K562 (cell line): Measurements from ENCODE around the gene IL27RA. TPM values are rescaled to one million over a fixed set of nuclear protein-coding genes. Genes with fewer than 3 reads are reported as not detected.

ENCODE experiments used
- CBX2 ChIP-seq: fragments of 200-600 bp; sonication (generic); IDR thresholded peaks from one replicate; pipeline ENCODE4 v1.6.1; 2012; ENCODE audit warnings: mild to moderate bottlenecking, low read length, inconsistent platforms; ENCODE audit not compliant: insufficient read depth, poor library complexity, severe bottlenecking
- EP300 ChIP-seq: IDR thresholded peaks from 2 replicates; pipeline ENCODE4 v1.6.1; 2012; ENCODE audit warnings: low read length, improper control_type of control experiment
- FOXP1 ChIP-seq: sonication (generic); formaldehyde crosslinking; IDR thresholded peaks from 2 replicates; pipeline ENCODE4 v1.8.0; 2022; ENCODE audit warnings: mild to moderate bottlenecking, missing genetic modification reagents
- HOXB6 ChIP-seq: fragments of 250-450 bp; sonication (Bioruptor Pico); IDR thresholded peaks from 2 replicates; pipeline ENCODE4 v1.5.1; 2022; ENCODE audit warnings: mild to moderate bottlenecking, borderline replicate concordance
- ILK ChIP-seq: fragments of 450-650 bp; IDR thresholded peaks from 2 replicates; pipeline ENCODE4 v1.6.1; 2016; ENCODE audit warnings: missing genetic modification characterization, low read depth, mild to moderate bottlenecking, missing compliant biosample characterization, moderate library complexity, borderline replicate concordance
- IRF1 ChIP-seq: sonication (generic); formaldehyde crosslinking; IDR thresholded peaks from 2 replicates; pipeline ENCODE4 v1.8.0; 2022; ENCODE audit warnings: missing genetic modification reagents, mild to moderate bottlenecking, borderline replicate concordance
- KLF10 ChIP-seq: fragments of 250-450 bp; sonication (Bioruptor Pico); IDR thresholded peaks from 2 replicates; pipeline ENCODE4 v1.6.1; 2021; ENCODE audit warnings: matching md5 sums
- MAZ ChIP-seq, 2 experiments: fragments of 450-650 bp in 1 of 2; sonication (generic) in 1 of 2; formaldehyde crosslinking; IDR thresholded peaks in 1 of 2; conservative IDR thresholded peaks in 1 of 2; 2 replicates each; pipeline versions ENCODE4 v1.4.0 to v1.5.0; 2020; ENCODE audit warnings: mild to moderate bottlenecking in 1 of 2, missing genetic modification reagents in 1 of 2
- MYC ChIP-seq, 2 experiments: fragments of 250-450 bp in 1 of 2; sonication (Bioruptor Pico) in 1 of 2; IDR thresholded peaks; 2 replicates each; pipeline versions ENCODE4 v1.5.1 to v1.6.1; 2012 to 2021; ENCODE audit warnings: low read depth in 2 of 2, borderline replicate concordance in 1 of 2, improper control_type of control experiment in 1 of 2, low read length in 1 of 2, mild to moderate bottlenecking in 1 of 2, moderate library complexity in 1 of 2
- RBM25 ChIP-seq: fragments of 200-400 bp; formaldehyde crosslinking; IDR thresholded peaks from 2 replicates; pipeline ENCODE4 v1.6.1; 2018; ENCODE audit warnings: low read length, low read depth, moderate library complexity; ENCODE audit not compliant: severe bottlenecking
- SP2 ChIP-seq: IDR thresholded peaks from 2 replicates; pipeline ENCODE4 v1.6.1; 2011; ENCODE audit warnings: mild to moderate bottlenecking, low read depth, low read length, moderate library complexity; ENCODE audit not compliant: poor library complexity, severe bottlenecking; ENCODE audit errors: extremely low read depth
- SREBF2 ChIP-seq: sonication (generic); formaldehyde crosslinking; IDR thresholded peaks from 2 replicates; pipeline ENCODE4 v1.4.0; 2020; ENCODE audit warnings: mild to moderate bottlenecking, missing genetic modification reagents
- STAG1 ChIP-seq: sonication (generic); formaldehyde crosslinking; IDR thresholded peaks from 2 replicates; pipeline ENCODE4 v1.5.0; 2020; ENCODE audit warnings: missing genetic modification reagents, borderline replicate concordance
- STAT5A ChIP-seq: IDR thresholded peaks from 2 replicates; pipeline ENCODE4 v1.6.1; 2012; ENCODE audit warnings: low read length, inconsistent platforms, borderline replicate concordance
- TGIF2 ChIP-seq: sonication (generic); formaldehyde crosslinking; IDR thresholded peaks from 2 replicates; pipeline ENCODE4 v1.8.1; 2022; ENCODE audit warnings: mild to moderate bottlenecking, missing genetic modification reagents, moderate library complexity
- WHSC1 ChIP-seq: IDR thresholded peaks from one replicate; pipeline ENCODE4 v1.6.1; 2012; ENCODE audit warnings: low read length, control low read depth, inconsistent platforms
- ZNF140 ChIP-seq: fragments of 250-450 bp; sonication (Bioruptor Pico); IDR thresholded peaks from 2 replicates; pipeline ENCODE4 v1.8.0; 2021; ENCODE audit warnings: moderate library complexity, mild to moderate bottlenecking, inconsistent platforms
- ZNF695 ChIP-seq: fragments of 450-650 bp; formaldehyde crosslinking; IDR thresholded peaks from 2 replicates; pipeline ENCODE4 v1.4.0; 2020; ENCODE audit warnings: mild to moderate bottlenecking, moderate library complexity
- polyA plus RNA-seq, 8 experiments: library from polyadenylated mRNA; depleted of rRNA in 4 of 8; stranded (reverse) in 5 of 8; unstranded in 3 of 8; fragments of >200 nt; fragmentation: Nextera tagmentation in 2 of 8; fragmentation: Illumina TruSeq in 1 of 8; extraction: Ambion mirVana in 2 of 8; extraction: Trizol in 1 of 8; gene quantifications; 2 replicates each; pipeline versions ENCODE4 v1.2.1 to v1.2.3, GENCODE V29; 2011 to 2014; ENCODE audit warnings: inconsistent platforms in 1 of 8, missing spikeins in 1 of 8
- total RNA-seq, 7 experiments: library from RNA; depleted of rRNA in 6 of 7; stranded (reverse); fragments of >200 nt in 6 of 7; fragmentation: Illumina TruSeq in 2 of 7; extraction: Trizol in 2 of 7; gene quantifications; 2 replicates each; pipeline versions ENCODE4 v1.2.1 to v1.2.3, GENCODE V29; 2011 to 2021; ENCODE audit warnings: low replicate concordance in 1 of 7
- TF ChIP-seq, protein P1 (sequence below): fragments of 250-450 bp; sonication (Bioruptor Pico); IDR thresholded peaks from 2 replicates; pipeline ENCODE4 v1.5.1; 2021; ENCODE audit warnings: mild to moderate bottlenecking
- TF ChIP-seq, protein P2 (sequence below): sonication (generic); formaldehyde crosslinking; IDR thresholded peaks from 2 replicates; pipeline ENCODE4 v1.8.0; 2023; ENCODE audit warnings: mild to moderate bottlenecking, missing genetic modification reagents
- TF ChIP-seq, protein P3 (sequence below): fragments of 200-400 bp; formaldehyde crosslinking; IDR thresholded peaks from 2 replicates; pipeline ENCODE4 v1.6.1; 2017; ENCODE audit warnings: mild to moderate bottlenecking, low read depth, low read length, moderate library complexity

Gene IL27RA
- total and polyA plus RNA-seq, 9 of the 15 experiments (the other 6 are each of a cell fraction or from before 2014, with no cell fraction given), result 1.9 to 15.9 (median 12.0) TPM

- TF ChIP-seq EP300, result no peak
- TF ChIP-seq ZNF140 (CRISPR knock-in tag), result no peak
- TF ChIP-seq, protein P1, sequence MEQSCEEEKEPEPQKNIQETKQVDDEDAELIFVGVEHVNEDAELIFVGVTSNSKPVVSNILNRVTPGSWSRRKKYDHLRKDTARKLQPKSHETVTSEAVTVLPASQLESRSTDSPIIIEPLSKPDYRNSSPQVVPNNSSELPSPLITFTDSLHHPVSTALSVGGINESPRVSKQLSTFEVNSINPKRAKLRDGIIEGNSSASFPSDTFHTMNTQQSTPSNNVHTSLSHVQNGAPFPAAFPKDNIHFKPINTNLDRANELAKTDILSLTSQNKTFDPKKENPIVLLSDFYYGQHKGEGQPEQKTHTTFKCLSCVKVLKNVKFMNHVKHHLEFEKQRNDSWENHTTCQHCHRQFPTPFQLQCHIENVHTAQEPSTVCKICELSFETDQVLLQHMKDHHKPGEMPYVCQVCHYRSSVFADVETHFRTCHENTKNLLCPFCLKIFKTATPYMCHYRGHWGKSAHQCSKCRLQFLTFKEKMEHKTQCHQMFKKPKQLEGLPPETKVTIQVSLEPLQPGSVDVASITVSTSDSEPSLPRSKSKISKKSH (CRISPR knock-in tag), result no peak
- TF ChIP-seq KLF10 (CRISPR knock-in tag), result no peak
- TF ChIP-seq RBM25, result peak; percentile 92
- TF ChIP-seq ZNF695 (CRISPR knock-in tag), result no peak
- TF ChIP-seq MAZ (CRISPR knock-in tag; conservative IDR thresholded peaks at IDR 0.05 in 1 of 2, IDR thresholded peaks at IDR 0.05 in 1 of 2), result no peak
- TF ChIP-seq MYC (IDR thresholded peaks at IDR 0.05; ENCODE audit: low read depth, low read length), result no peak
- no peak for TF ChIP-seq MYC (CRISPR knock-in tag; IDR thresholded peaks at IDR 0.05; ENCODE audit: borderline replicate concordance, low read depth)
- TF ChIP-seq IRF1 (CRISPR knock-in tag), result no peak
- TF ChIP-seq STAG1 (CRISPR knock-in tag), result no peak
- TF ChIP-seq, protein P2, sequence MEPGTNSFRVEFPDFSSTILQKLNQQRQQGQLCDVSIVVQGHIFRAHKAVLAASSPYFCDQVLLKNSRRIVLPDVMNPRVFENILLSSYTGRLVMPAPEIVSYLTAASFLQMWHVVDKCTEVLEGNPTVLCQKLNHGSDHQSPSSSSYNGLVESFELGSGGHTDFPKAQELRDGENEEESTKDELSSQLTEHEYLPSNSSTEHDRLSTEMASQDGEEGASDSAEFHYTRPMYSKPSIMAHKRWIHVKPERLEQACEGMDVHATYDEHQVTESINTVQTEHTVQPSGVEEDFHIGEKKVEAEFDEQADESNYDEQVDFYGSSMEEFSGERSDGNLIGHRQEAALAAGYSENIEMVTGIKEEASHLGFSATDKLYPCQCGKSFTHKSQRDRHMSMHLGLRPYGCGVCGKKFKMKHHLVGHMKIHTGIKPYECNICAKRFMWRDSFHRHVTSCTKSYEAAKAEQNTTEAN, result no peak
- no peak for TF ChIP-seq ILK (tag)
- TF ChIP-seq, protein P3, sequence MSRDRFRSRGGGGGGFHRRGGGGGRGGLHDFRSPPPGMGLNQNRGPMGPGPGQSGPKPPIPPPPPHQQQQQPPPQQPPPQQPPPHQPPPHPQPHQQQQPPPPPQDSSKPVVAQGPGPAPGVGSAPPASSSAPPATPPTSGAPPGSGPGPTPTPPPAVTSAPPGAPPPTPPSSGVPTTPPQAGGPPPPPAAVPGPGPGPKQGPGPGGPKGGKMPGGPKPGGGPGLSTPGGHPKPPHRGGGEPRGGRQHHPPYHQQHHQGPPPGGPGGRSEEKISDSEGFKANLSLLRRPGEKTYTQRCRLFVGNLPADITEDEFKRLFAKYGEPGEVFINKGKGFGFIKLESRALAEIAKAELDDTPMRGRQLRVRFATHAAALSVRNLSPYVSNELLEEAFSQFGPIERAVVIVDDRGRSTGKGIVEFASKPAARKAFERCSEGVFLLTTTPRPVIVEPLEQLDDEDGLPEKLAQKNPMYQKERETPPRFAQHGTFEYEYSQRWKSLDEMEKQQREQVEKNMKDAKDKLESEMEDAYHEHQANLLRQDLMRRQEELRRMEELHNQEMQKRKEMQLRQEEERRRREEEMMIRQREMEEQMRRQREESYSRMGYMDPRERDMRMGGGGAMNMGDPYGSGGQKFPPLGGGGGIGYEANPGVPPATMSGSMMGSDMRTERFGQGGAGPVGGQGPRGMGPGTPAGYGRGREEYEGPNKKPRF, result no peak
- no peak for TF ChIP-seq SREBF2 (CRISPR knock-in tag)
- TF ChIP-seq WHSC1, result no peak
- peak; percentile 94 for TF ChIP-seq SP2
- TF ChIP-seq TGIF2, result no peak
- no peak for TF ChIP-seq CBX2
- no peak for TF ChIP-seq STAT5A
- TF ChIP-seq FOXP1 (CRISPR knock-in tag), result no peak
- no peak for TF ChIP-seq HOXB6 (CRISPR knock-in tag)
Measured at GRCh38 chr19:14006085-14006765, 25.3 kb upstream of the IL27RA start, which contains the start of gene RFX1 (continued).
